HG03432 (cell line): ENCODE results near the gene IL1RAP.
"Not testable (repeated sequence)": the region's sequence is repeated elsewhere in the genome, so short reads cannot be mapped to it uniquely, and the experiment has no call there.

ENCODE experiments used
- ATAC-seq: cut with Tn5 transposase; IDR thresholded peaks from one replicate; pipeline ENCODE4 v1.9.1; 2021; ENCODE audit warnings: mild to moderate bottlenecking, moderate library complexity; ENCODE audit not compliant: unreplicated experiment

Gene IL1RAP

DNA sequence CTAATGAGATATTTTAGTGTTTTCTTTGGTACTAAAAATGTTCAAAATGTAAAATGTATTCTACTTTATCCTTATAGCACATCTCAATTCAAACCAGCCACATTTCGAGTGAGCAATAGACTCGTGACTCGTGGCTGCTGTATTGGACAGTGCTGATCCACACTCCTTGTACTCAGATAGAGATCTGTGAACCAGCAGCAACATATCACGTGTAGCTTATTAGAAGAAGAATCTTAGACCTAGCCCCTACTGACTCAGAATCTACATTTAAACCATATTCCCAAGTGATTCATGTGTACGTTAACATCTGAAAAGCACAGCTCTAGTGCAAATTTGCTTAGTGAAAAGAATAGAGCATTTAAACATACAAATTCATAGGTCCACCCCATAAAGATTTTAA lies 130.9 kb downstream of the IL1RAP start:
- no peak for ATAC-seq

DNA sequence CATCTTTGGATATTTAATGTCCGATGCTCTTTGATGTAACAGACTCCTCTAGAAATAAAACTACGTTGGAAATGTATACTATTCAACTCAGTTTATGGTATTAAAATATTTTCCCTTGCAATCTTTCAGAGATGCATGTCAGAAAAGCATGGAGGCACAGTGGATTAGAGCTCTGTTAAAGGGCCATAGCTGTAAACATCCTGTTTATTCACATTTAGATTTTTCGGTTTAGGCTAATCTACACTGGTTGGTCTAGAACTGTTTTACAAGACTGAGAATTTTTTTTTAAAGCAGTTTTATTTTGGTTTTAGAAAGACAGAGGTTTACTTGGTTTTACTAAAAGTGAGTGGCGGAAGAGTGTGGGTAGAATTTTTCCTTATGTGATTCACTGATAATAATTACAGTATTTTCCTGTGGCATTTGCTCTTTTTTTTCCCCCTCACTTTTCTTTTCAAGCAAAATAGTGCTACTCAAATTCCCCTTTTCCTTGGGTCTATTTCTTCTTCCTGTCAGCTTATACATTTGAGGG lies 132.1 kb downstream of the IL1RAP start:
- no peak for ATAC-seq

DNA sequence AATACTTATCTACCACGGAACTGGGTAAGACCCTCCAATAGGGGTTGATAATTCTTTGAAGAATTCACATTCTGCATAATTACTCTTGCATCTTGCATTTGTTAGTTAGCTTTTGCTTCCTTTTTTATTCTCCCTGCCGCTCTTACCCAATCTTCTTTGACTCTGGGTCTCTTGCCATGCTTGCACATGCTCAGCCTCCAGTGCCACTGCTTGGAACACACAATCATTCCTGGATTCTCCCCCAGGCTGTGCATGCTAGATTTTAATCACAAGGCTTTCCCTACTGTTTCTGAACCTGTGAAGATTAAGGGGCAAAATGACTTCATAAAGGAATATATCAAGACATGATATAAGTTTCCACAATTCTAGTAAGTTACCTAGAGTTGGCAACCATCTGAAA lies 133.1 kb downstream of the IL1RAP start:
- no peak for ATAC-seq

DNA sequence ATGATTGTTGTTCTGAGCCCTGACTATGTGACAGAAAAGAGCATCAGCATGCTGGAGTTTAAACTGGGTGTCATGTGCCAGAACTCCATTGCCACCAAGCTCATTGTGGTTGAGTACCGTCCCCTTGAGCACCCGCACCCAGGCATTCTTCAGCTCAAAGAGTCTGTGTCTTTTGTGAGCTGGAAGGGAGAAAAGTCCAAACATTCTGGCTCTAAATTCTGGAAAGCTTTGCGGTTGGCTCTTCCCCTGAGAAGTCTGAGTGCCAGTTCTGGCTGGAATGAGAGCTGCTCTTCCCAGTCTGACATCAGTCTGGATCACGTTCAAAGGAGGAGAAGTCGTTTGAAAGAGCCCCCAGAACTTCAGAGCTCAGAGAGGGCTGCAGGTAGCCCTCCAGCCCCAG lies 142.0 kb downstream of the IL1RAP start:
- no peak for ATAC-seq

DNA sequence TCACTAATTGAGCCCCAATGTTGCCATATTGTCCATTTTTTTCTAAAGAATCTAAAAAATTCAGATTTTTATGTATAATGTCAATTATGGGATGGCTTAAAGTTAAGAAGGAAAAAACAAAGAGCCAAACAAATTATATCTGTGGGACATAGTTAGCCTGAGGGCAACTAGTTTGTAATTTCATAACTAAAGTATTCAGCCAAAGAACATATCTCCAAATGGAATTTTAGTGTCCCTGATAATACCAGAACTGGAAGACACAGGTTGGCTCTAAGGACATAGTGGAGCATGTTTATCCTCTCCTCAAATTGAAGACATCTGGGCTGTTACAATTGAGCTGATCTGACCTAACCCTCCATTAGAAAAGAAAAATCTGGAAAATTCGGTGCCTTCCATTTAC lies 144.2 kb downstream of the IL1RAP start:
- no peak for ATAC-seq

- ATAC-seq = no peak
Observed at GRCh38 chr3:190666821-190667220, 152.9 kb downstream of the IL1RAP start.

DNA sequence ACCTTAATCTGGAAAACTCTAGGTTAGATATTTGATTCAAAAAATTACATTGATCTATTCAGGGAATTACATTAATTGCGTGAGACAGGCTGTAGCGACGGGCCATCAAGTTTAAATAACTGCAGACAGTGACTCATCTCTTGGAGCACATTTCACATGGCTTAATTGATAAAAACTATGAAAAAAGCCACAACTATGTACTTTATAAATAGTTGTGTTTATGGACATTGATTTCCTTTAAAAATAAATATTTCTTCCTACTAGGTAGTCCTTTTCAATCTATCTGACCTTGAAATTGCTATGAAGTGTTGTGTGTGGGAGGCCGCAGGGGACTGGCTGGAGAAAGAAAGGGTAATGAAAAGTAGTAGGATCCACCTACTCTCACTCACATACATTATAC lies 157.8 kb downstream of the IL1RAP start:
- no peak for ATAC-seq

DNA sequence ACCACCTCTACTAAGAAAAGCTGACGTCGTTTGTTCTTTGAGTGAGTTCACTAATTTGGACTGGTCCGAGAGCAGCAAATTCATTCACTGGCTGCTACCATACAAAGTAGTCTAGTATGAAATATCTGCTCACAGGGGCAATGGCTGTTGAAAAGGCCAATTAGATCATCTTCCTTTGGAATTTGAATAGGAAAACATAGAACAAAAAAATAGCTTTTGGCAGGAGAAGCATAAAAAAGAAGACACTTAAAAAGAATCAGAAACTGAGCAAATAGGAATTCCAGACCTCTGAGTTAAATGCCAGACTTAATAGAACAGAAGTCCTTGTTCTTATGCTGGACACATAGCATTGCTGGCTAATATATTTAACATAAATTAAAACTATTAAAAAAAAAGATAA lies 159.3 kb downstream of the IL1RAP start:
- no peak for ATAC-seq

DNA sequence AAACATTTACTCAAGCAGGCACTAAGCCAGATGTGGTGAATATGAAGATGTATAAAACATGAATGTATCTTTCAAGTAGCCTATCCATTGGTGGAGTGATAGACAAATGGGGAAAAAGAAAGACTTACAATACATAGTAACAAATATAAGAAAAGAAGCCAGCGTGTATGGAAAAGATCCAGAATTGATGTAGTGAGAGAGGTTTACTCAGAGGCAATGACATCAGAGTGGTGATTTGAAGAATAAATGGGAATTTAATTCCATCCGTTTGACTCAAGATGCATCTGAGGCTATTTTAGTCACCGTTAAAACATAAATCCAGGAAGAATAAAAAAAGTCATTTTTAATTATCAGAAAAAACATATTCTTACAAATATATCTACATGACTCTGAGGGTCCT lies 162.6 kb downstream of the IL1RAP start:
- ATAC-seq = no peak

DNA sequence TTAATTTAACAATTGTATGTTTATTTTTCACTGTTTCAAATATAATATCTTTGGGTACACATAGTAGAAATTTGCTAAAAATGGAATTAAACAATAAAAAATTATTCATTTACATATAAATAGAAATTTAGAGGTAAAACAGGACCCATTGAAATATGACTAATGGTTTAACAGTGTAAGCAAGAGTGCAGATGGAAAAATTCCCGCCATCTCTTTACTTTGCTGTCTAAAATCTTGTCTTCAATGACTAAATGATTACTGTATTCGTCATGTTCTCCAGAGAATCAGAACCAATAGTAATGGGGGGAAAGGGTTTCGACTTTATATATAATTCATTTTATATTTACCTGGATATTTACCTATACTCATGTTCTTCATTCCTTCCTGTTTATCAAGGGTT lies 163.1 kb downstream of the IL1RAP start:
- ATAC-seq = no peak

- not testable (repeated sequence) for ATAC-seq
Observed at GRCh38 chr3:190677868-190678267, 164.0 kb downstream of the IL1RAP start.

GRCh38 chr3:190680691-190681090 lies 166.8 kb downstream of the IL1RAP start:
- ATAC-seq = no peak

- ATAC-seq = no peak
Observed at GRCh38 chr3:190684776-190685175, 170.9 kb downstream of the IL1RAP start.

GRCh38 chr3:190686011-190686410 lies 172.1 kb downstream of the IL1RAP start:
- ATAC-seq = no peak

GRCh38 chr3:190690246-190690645 lies 176.4 kb downstream of the IL1RAP start:
- ATAC-seq = no peak

GRCh38 chr3:190692256-190692655 lies 178.4 kb downstream of the IL1RAP start:
- no peak for ATAC-seq

DNA sequence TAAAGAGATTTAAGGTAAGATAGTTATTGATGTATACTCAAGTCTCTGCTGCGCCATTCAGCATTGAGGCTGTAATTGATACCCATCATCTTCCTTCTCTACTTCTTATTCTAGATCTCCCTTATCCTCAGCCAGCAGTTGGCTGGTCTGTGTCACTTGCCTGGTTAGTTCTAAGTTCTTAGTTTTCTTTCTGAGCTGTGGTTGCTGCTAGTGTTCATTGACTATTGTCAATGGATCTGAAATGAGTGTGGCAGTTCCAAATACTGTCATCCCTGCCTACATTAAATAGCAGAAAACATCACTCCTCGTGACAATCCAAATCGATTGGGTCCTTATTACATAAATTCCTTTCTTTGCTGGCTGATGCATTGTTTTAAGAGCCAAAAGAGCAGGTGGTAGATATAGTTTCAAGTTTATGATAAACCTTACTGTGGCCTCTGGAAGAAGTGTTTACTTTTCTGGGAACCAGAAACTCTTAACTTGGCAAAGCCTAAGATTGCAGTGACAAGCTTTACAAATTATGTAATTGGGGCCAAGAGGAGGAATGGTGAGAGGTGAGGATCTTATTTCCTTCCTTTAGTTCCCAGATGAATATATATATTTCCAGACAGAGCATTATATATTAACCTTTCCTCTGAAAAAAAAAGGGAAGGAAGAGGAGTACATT lies 180.6 kb downstream of the IL1RAP start:
- ATAC-seq = no peak

DNA sequence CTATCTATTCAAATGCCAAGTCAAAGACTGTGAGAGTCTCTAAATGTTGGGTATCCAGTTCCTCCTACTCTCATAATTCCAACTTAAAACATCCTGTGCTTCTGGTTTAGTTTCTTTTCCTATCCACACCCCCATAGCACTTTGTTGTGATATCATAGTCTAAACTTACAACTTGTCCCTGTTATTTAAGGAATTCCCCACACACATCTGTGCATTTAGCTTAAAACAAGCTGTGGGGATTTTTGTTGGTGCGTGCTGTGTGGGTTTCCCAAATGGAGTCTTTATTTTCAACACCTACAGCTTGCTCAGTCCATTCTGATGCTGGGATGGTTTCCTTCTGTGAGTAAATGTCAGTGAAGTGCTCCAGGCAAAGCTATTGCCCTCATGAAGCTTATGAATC lies 181.3 kb downstream of the IL1RAP start:
- ATAC-seq = no peak

- ATAC-seq = no peak
Observed at GRCh38 chr3:190695994-190696393, 182.1 kb downstream of the IL1RAP start.

GRCh38 chr3:190696777-190697501 lies 183.1 kb downstream of the IL1RAP start:
- no peak for ATAC-seq

DNA sequence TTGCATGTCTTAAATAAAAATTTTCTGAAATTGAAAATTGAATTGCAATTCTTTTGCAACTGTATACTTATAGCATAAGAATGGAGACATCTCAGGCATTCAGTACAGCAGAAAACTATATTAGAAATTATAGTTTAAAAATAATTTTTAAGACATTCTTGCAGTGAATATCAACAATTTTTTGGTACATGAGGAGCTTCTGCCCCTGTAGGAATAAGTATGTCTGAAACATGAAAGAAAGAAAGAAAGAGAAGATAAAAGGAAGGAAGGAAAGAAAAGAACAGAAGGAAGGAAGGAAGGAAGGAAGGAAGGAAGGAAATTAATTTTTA lies 183.6 kb downstream of the IL1RAP start:
- ATAC-seq = no peak

GRCh38 chr3:190697901-190698300 lies 184.0 kb downstream of the IL1RAP start:
- no peak for ATAC-seq

- no peak for ATAC-seq
Observed at GRCh38 chr3:190699776-190700175, 185.9 kb downstream of the IL1RAP start.
